ENCODE results near the gene GPATCH1.
A peak's percentile ranks its signal among the peaks of the same experiment; 100 is the strongest.
"Not testable (repeated sequence)": the region's sequence is repeated elsewhere in the genome, so short reads cannot be mapped to it uniquely, and the experiment has no call there.

GPATCH1 gene

DNA sequence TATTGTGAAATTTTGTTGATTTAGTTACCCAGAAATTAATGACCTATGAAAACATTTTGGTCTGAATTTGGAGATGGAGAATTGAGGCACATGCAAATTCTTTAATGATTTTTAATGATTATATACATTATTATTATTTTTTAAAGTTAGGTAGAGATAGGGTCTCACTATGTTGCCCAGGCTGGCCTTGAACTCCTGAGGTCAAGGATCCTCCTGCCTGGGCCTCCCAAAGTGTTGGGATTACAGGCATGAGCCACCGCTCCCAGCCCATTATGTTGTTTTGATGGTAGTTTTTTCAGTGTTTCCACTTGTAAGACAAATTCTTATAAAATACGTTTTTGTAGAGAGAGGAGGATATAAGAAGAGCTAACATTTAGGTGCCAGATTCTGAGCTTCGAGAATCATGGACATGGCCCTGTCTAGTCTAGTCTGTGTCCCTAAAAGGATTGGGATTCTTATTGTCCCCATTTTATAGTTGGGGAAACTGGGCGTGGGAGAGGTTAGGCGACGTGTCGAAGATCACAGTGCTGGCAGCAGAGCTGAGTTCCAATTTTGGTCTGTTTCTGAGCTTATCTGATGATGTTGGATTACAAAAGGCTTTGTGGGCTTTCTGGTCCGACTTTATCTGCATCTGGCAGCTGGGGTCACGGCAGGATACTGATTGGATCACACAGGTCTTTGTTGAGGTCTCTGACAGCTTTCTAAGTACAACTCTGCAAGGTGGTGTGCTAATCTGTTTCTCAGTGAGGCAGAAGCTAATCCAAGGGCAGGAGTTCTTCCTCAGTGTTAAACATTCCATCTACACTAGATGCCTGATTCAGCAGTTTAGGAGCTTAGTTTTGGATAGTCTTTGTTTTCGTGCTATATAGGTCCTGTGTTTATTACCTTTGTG, 43.5 kb downstream of the GPATCH1 start:
- H3K4ac ChIP-seq (ENCODE audit: low read depth, low read length) = no peak overlapping the region
- no peaks in the 10 kb centered on the region for H3K36me3 ChIP-seq (ENCODE audit: control insufficient read depth, insufficient read depth, low read length)
- H3K18ac ChIP-seq (ENCODE audit: low read length) = no peak overlapping the region
- peak; percentile 92 for DNase-seq
- no peak overlapping the region for H3K9ac ChIP-seq (ENCODE audit: low read length)
- no peaks in the 10 kb centered on the region for H3K27me3 ChIP-seq (ENCODE audit: insufficient read depth, low read length, poor library complexity)
- no peak overlapping the region for H2BK15ac ChIP-seq (replicated peaks; ENCODE audit: low read depth)
- H4K8ac ChIP-seq (ENCODE audit: low read depth, low read length) = no peak overlapping the region
- H3K4me3 ChIP-seq (ENCODE audit: low read length) = no peak overlapping the region
- H3K56ac ChIP-seq (ENCODE audit: low read length) = no peak overlapping the region
- no peak overlapping the region for H2AK5ac ChIP-seq (ENCODE audit: low read length)
- H3K4me1 ChIP-seq (ENCODE audit: control insufficient read depth, low read depth, low read length) = no peaks in the 10 kb centered on the region
- no peak overlapping the region for H2BK120ac ChIP-seq (ENCODE audit: low read depth, low read length)
- H2BK5ac ChIP-seq (ENCODE audit: low read length) = no peak overlapping the region
- no peaks in the 10 kb centered on the region for H3K79me1 ChIP-seq (ENCODE audit: low read length)
- no CpG with 5 or more reads among the region's 10 CpGs for WGBS (ENCODE audit: extremely low coverage, insufficient coverage, low lambda C conversion rate)
- H3K23ac ChIP-seq (ENCODE audit: low read length) = no peak overlapping the region
- no peak overlapping the region for H3K27ac ChIP-seq (ENCODE audit: low read depth, low read length)
- no peak overlapping the region for H3K4me2 ChIP-seq (ENCODE audit: low read length)
- no peaks in the 10 kb centered on the region for H3K79me2 ChIP-seq (ENCODE audit: control insufficient read depth, insufficient read depth, low read length)
- no peak overlapping the region for H4K5ac ChIP-seq (ENCODE audit: low read length)

GRCh38 chr19:33125929-33126388, 45.0 kb downstream of the GPATCH1 start:
- H3K36me3 ChIP-seq (ENCODE audit: control insufficient read depth, insufficient read depth, low read length) = no peaks in the 10 kb centered on the region
- no peak overlapping the region for H3K4me2 ChIP-seq (ENCODE audit: low read length)
- DNase-seq = peak; percentile 66
- no peak overlapping the region for H3K27ac ChIP-seq (ENCODE audit: low read depth, low read length)
- H2BK15ac ChIP-seq (replicated peaks; ENCODE audit: low read depth) = no peak overlapping the region
- no peak overlapping the region for H3K9ac ChIP-seq (ENCODE audit: low read length)
- no peak overlapping the region for H2BK5ac ChIP-seq (ENCODE audit: low read length)
- H3K4me3 ChIP-seq (ENCODE audit: low read length) = no peak overlapping the region
- H3K4ac ChIP-seq (ENCODE audit: low read depth, low read length) = no peak overlapping the region
- H3K79me2 ChIP-seq (ENCODE audit: control insufficient read depth, insufficient read depth, low read length) = no peaks in the 10 kb centered on the region
- no peak overlapping the region for H4K8ac ChIP-seq (ENCODE audit: low read depth, low read length)
- H3K18ac ChIP-seq (ENCODE audit: low read length) = no peak overlapping the region
- no peak overlapping the region for H3K23ac ChIP-seq (ENCODE audit: low read length)
- H3K79me1 ChIP-seq (ENCODE audit: low read length) = no peaks in the 10 kb centered on the region
- H3K4me1 ChIP-seq (ENCODE audit: control insufficient read depth, low read depth, low read length) = no peaks in the 10 kb centered on the region
- no peaks in the 10 kb centered on the region for H3K27me3 ChIP-seq (ENCODE audit: insufficient read depth, low read length, poor library complexity)
- H2AK5ac ChIP-seq (ENCODE audit: low read length) = no peak overlapping the region
- no CpG with 5 or more reads among the region's 12 CpGs for WGBS (ENCODE audit: extremely low coverage, insufficient coverage, low lambda C conversion rate)
- H2BK120ac ChIP-seq (ENCODE audit: low read depth, low read length) = no peak overlapping the region
- no peak overlapping the region for H4K5ac ChIP-seq (ENCODE audit: low read length)
- no peak overlapping the region for H3K56ac ChIP-seq (ENCODE audit: low read length)

DNA sequence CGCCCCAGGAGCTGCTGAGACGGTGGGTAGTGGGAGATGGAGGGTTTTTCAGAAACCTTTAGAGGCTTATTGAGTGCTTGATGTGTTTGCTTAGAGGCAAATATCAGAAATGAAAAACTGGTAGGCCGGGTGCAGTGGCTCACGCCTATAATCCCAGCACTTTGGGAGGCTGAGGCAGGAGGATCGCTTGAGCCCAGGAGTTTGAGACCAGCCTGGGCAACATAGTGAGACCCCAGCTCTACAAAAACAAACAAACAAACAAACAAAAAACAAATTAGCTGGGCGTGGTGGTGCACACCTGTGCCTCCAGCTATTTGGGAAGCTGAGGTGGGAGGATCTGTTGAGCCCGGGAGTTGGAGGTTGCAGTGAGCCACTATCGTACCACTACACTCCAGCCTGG, 45.7 kb downstream of the GPATCH1 start:
- H3K56ac ChIP-seq (ENCODE audit: low read length); H3K79me2 ChIP-seq (ENCODE audit: control insufficient read depth, insufficient read depth, low read length); H3K23ac ChIP-seq (ENCODE audit: low read length); DNase-seq; H3K4me2 ChIP-seq (ENCODE audit: low read length); H4K8ac ChIP-seq (ENCODE audit: low read depth, low read length); H3K79me1 ChIP-seq (ENCODE audit: low read length); H3K27me3 ChIP-seq (ENCODE audit: insufficient read depth, low read length, poor library complexity); H2BK120ac ChIP-seq (ENCODE audit: low read depth, low read length); H2AK5ac ChIP-seq (ENCODE audit: low read length); H3K4me1 ChIP-seq (ENCODE audit: control insufficient read depth, low read depth, low read length); H3K27ac ChIP-seq (ENCODE audit: low read depth, low read length); H3K4me3 ChIP-seq (ENCODE audit: low read length); H3K36me3 ChIP-seq (ENCODE audit: control insufficient read depth, insufficient read depth, low read length); H3K4ac ChIP-seq (ENCODE audit: low read depth, low read length); H4K5ac ChIP-seq (ENCODE audit: low read length); H2BK15ac ChIP-seq (replicated peaks; ENCODE audit: low read depth); H3K9ac ChIP-seq (ENCODE audit: low read length); H3K18ac ChIP-seq (ENCODE audit: low read length); H2BK5ac ChIP-seq (ENCODE audit: low read length): not testable (repeated sequence)
- no CpG with 5 or more reads among the region's 8 CpGs for WGBS (ENCODE audit: extremely low coverage, insufficient coverage, low lambda C conversion rate)

- Histone ChIP-seq H3K4me2 (ENCODE audit: low read length) (no peak overlapping the region), H3K18ac (ENCODE audit: low read length) (no peak overlapping the region), H3K27me3 (ENCODE audit: insufficient read depth, low read length, poor library complexity) (no peaks in the 10 kb centered on the region), H3K4me1 (ENCODE audit: control insufficient read depth, low read depth, low read length) (no peaks in the 10 kb centered on the region), H3K36me3 (ENCODE audit: control insufficient read depth, insufficient read depth, low read length) (no peaks in the 10 kb centered on the region), H3K79me2 (ENCODE audit: control insufficient read depth, insufficient read depth, low read length) (no peaks in the 10 kb centered on the region), H3K4me3 (ENCODE audit: low read length) (no peak overlapping the region), H2AK5ac (ENCODE audit: low read length) (no peak overlapping the region), H4K5ac (ENCODE audit: low read length) (no peak overlapping the region), H3K4ac (ENCODE audit: low read depth, low read length) (no peak overlapping the region), H3K79me1 (ENCODE audit: low read length) (no peaks in the 10 kb centered on the region), H3K56ac (ENCODE audit: low read length) (no peak overlapping the region), H2BK15ac (replicated peaks; ENCODE audit: low read depth) (no peak overlapping the region), H3K27ac (ENCODE audit: low read depth, low read length) (no peak overlapping the region), H3K9ac (ENCODE audit: low read length) (no peak overlapping the region), H2BK5ac (ENCODE audit: low read length) (no peak overlapping the region), H4K8ac (ENCODE audit: low read depth, low read length) (no peak overlapping the region), H2BK120ac (ENCODE audit: low read depth, low read length) (no peak overlapping the region), H3K23ac (ENCODE audit: low read length) (no peak overlapping the region)
- WGBS (ENCODE audit: extremely low coverage, insufficient coverage, low lambda C conversion rate) = no CpG with 5 or more reads among the region's 6 CpGs
- no peak for DNase-seq
Observed at GRCh38 chr19:33129901-33130300, 48.9 kb downstream of the GPATCH1 start.

GRCh38 chr19:33130433-33130832, 49.5 kb downstream of the GPATCH1 start:
- H3K4ac ChIP-seq (ENCODE audit: low read depth, low read length) = no peak overlapping the region
- H3K36me3 ChIP-seq (ENCODE audit: control insufficient read depth, insufficient read depth, low read length) = no peaks in the 10 kb centered on the region
- no peak overlapping the region for H4K8ac ChIP-seq (ENCODE audit: low read depth, low read length)
- no peak overlapping the region for H3K18ac ChIP-seq (ENCODE audit: low read length)
- no peak for DNase-seq
- no peak overlapping the region for H2BK15ac ChIP-seq (replicated peaks; ENCODE audit: low read depth)
- H3K4me1 ChIP-seq (ENCODE audit: control insufficient read depth, low read depth, low read length) = no peaks in the 10 kb centered on the region
- H2AK5ac ChIP-seq (ENCODE audit: low read length) = no peak overlapping the region
- no peak overlapping the region for H3K4me3 ChIP-seq (ENCODE audit: low read length)
- H3K79me1 ChIP-seq (ENCODE audit: low read length) = no peaks in the 10 kb centered on the region
- no peak overlapping the region for H4K5ac ChIP-seq (ENCODE audit: low read length)
- no peak overlapping the region for H2BK120ac ChIP-seq (ENCODE audit: low read depth, low read length)
- H3K79me2 ChIP-seq (ENCODE audit: control insufficient read depth, insufficient read depth, low read length) = no peaks in the 10 kb centered on the region
- H3K56ac ChIP-seq (ENCODE audit: low read length) = no peak overlapping the region
- H3K23ac ChIP-seq (ENCODE audit: low read length) = no peak overlapping the region
- no peak overlapping the region for H2BK5ac ChIP-seq (ENCODE audit: low read length)
- H3K27me3 ChIP-seq (ENCODE audit: insufficient read depth, low read length, poor library complexity) = no peaks in the 10 kb centered on the region
- no CpG with 5 or more reads among the region's 6 CpGs for WGBS (ENCODE audit: extremely low coverage, insufficient coverage, low lambda C conversion rate)
- H3K4me2 ChIP-seq (ENCODE audit: low read length) = no peak overlapping the region
- no peak overlapping the region for H3K27ac ChIP-seq (ENCODE audit: low read depth, low read length)
- H3K9ac ChIP-seq (ENCODE audit: low read length) = no peak overlapping the region

GRCh38 chr19:33132021-33132420, 51.0 kb downstream of the GPATCH1 start, which contains the start of gene WDR88:
TSS of gene WDR88 (plus strand) at chr19:33132114. CDS start at chr19:33132170, 56 bp downstream.
- no peak within 1 kb of the TSS for H4K8ac ChIP-seq (ENCODE audit: low read depth, low read length)
- H4K5ac ChIP-seq (ENCODE audit: low read length) = no peak within 1 kb of the TSS
- H3K27ac ChIP-seq (ENCODE audit: low read depth, low read length) = no peak within 1 kb of the TSS
- no peak within 1 kb of the TSS for H2BK15ac ChIP-seq (replicated peaks; ENCODE audit: low read depth)
- no peaks in the 10 kb centered on the region for H3K79me2 ChIP-seq (ENCODE audit: control insufficient read depth, insufficient read depth, low read length)
- no peaks in the 10 kb centered on the region for H3K36me3 ChIP-seq (ENCODE audit: control insufficient read depth, insufficient read depth, low read length)
- no peak within 1 kb of the TSS for H3K4me2 ChIP-seq (ENCODE audit: low read length)
- no peak within 1 kb of the TSS for H2BK120ac ChIP-seq (ENCODE audit: low read depth, low read length)
- no peaks in the 10 kb centered on the region for H3K4me1 ChIP-seq (ENCODE audit: control insufficient read depth, low read depth, low read length)
- DNase-seq = no peak
- H2AK5ac ChIP-seq (ENCODE audit: low read length) = no peak within 1 kb of the TSS
- H3K27me3 ChIP-seq (ENCODE audit: insufficient read depth, low read length, poor library complexity) = no peaks in the 10 kb centered on the region
- no peak within 1 kb of the TSS for H3K18ac ChIP-seq (ENCODE audit: low read length)
- no CpG with 5 or more reads among the region's 43 CpGs for WGBS (ENCODE audit: extremely low coverage, insufficient coverage, low lambda C conversion rate)
- no peak within 1 kb of the TSS for H3K56ac ChIP-seq (ENCODE audit: low read length)
- H3K23ac ChIP-seq (ENCODE audit: low read length) = no peak within 1 kb of the TSS
- H3K79me1 ChIP-seq (ENCODE audit: low read length) = no peaks in the 10 kb centered on the region
- no peak within 1 kb of the TSS for H3K4me3 ChIP-seq (ENCODE audit: low read length)
- H3K4ac ChIP-seq (ENCODE audit: low read depth, low read length) = no peak within 1 kb of the TSS
- H2BK5ac ChIP-seq (ENCODE audit: low read length) = no peak within 1 kb of the TSS
- no peak within 1 kb of the TSS for H3K9ac ChIP-seq (ENCODE audit: low read length)
